ENCODE results near the gene NBEAL2.

NBEAL2 gene

GRCh38 chr3:47008234-47008796 lies 28.8 kb downstream of the NBEAL2 start (continued):
- TF ChIP-seq ZBTB44 (tag by site-specific recombination; IDR thresholded peaks at IDR 0.05) (no peak), ZSCAN5A (tag by site-specific recombination; IDR thresholded peaks at IDR 0.05) (no peak), ZNF26 (tag by site-specific recombination; IDR thresholded peaks at IDR 0.05) (no peak), ZNF394 (tag by site-specific recombination; IDR thresholded peaks at IDR 0.05; ENCODE audit: borderline replicate concordance) (no peak), BCL11B (tag by site-specific recombination; IDR thresholded peaks at IDR 0.05; ENCODE audit: low read depth) (no peak), ZNF426 (tag by site-specific recombination; IDR thresholded peaks at IDR 0.05) (no peak), ZFP41 (tag by site-specific recombination; IDR thresholded peaks at IDR 0.05; ENCODE audit: borderline replicate concordance) (no peak), ZNF561 (tag by site-specific recombination; IDR thresholded peaks at IDR 0.05; ENCODE audit: borderline replicate concordance) (no peak), KLF10 (tag by site-specific recombination; IDR thresholded peaks at IDR 0.05) (no peak)

GRCh38 chr3:47008851-47009224 lies 29.4 kb downstream of the NBEAL2 start:
- CTCF ChIA-PET: interaction anchor here (0.6 kb wide), 1 partner anchor 335 kb away, joined by 3 read pairs; no protein-coding TSS in a partner anchor
- POLR2A ChIA-PET: interaction anchor here (0.7 to 1.0 kb wide), 3 partner anchors 32 to 158 kb away, joined by 3 to 4 read pairs (median 3); partner anchors contain the start of gene CCDC12
- H3K36me3 ChIP-seq (ENCODE audit: control insufficient read depth in 2 of 2, insufficient read depth in 1 of 2, low read length in 2 of 2): peaks cover 0 to 43% of the 10 kb centered on the region in 2 experiments; a peak in 1 of 3 replicates
- H3K4me1 ChIP-seq (ENCODE audit: control insufficient read depth, insufficient read depth, low read length): no peaks in the 10 kb centered on the region
- no peaks in the 10 kb centered on the region for H3K9me3 ChIP-seq (ENCODE audit: control insufficient read depth, insufficient read depth, low read depth, low read length)
- no peak overlapping the region for H3K27ac ChIP-seq (ENCODE audit: extremely low read depth, low read depth, low read length)
- peak overlapping the region; percentile 25 for H3K4me3 ChIP-seq (ENCODE audit: low read depth, low read length)
- TF ChIP-seq ZNF518A (tag by site-specific recombination; conservative IDR thresholded peaks at IDR 0.05; ENCODE audit: low read depth) (no peak), RBAK (tag by site-specific recombination; IDR thresholded peaks at IDR 0.05) (no peak), ZBTB44 (tag by site-specific recombination; IDR thresholded peaks at IDR 0.05) (no peak), ZBTB10 (tag by site-specific recombination; IDR thresholded peaks at IDR 0.05) (no peak), ZNF398 (tag by site-specific recombination; IDR thresholded peaks at IDR 0.05) (no peak), ZNF18 (tag by site-specific recombination; IDR thresholded peaks at IDR 0.05) (no peak), ZNF426 (tag by site-specific recombination; IDR thresholded peaks at IDR 0.05) (no peak), MZF1 (tag by site-specific recombination; IDR thresholded peaks at IDR 0.05; ENCODE audit: borderline replicate concordance) (no peak), ZNF549 (tag by site-specific recombination; IDR thresholded peaks at IDR 0.05) (no peak)

Data from HEK293 (cell line).